Endodermal cell (in vitro differentiated cells): ENCODE results near the gene WDTC1. TPM values are rescaled to one million over a fixed set of nuclear protein-coding genes. Genes with fewer than 3 reads are reported as not detected.

Experiments
- DNase-seq: peaks from one replicate; pipeline ENCODE4 v3.0.0-alpha.2; 2017
- H3K27ac ChIP-seq: 2 replicates; pipeline ENCODE4 v1.5.1; 2013; ENCODE audit warnings: mild to moderate bottlenecking, low read depth, low read length, moderate library complexity
- H3K27me3 ChIP-seq: 2 replicates; pipeline ENCODE4 v1.6.1; 2013; ENCODE audit warnings: mild to moderate bottlenecking, low read length, moderate library complexity; ENCODE audit not compliant: insufficient read depth, control insufficient read depth, poor library complexity, severe bottlenecking
- H3K36me3 ChIP-seq: 2 replicates; pipeline ENCODE4 v1.7.0; 2013; ENCODE audit warnings: mild to moderate bottlenecking, low read length, moderate library complexity; ENCODE audit not compliant: control insufficient read depth, insufficient read depth
- H3K4me1 ChIP-seq: one replicate; pipeline ENCODE4 v1.7.0; 2013; ENCODE audit warnings: low read length; ENCODE audit not compliant: control insufficient read depth, insufficient read depth
- H3K4me3 ChIP-seq: 2 replicates; pipeline ENCODE4 v1.5.1; 2013; ENCODE audit warnings: mild to moderate bottlenecking, low read length, moderate library complexity
- H3K9ac ChIP-seq: 2 replicates; pipeline ENCODE4 v1.6.1; 2013; ENCODE audit warnings: mild to moderate bottlenecking, low read length, moderate library complexity; ENCODE audit not compliant: poor library complexity, severe bottlenecking; ENCODE audit errors: extremely low read depth
- H3K9me3 ChIP-seq: 2 replicates; pipeline ENCODE4 v1.6.1; 2013; ENCODE audit warnings: mild to moderate bottlenecking, low read length, moderate library complexity; ENCODE audit not compliant: control insufficient read depth
- H3K27ac Mint-ChIP-seq: 2 replicates; pipeline ENCODE4 v1.8.0; 2020; ENCODE audit warnings: mixed read lengths
- H3K27me3 Mint-ChIP-seq: 2 replicates; pipeline ENCODE4 v1.8.0; 2021; ENCODE audit warnings: mild to moderate bottlenecking, mixed read lengths; ENCODE audit not compliant: insufficient read depth
- H3K36me3 Mint-ChIP-seq: 2 replicates; pipeline ENCODE4 v1.8.0; 2020; ENCODE audit warnings: low read depth, mixed read lengths
- H3K4me1 Mint-ChIP-seq: 2 replicates; pipeline ENCODE4 v1.8.0; 2020; ENCODE audit warnings: mixed read lengths
- H3K4me3 Mint-ChIP-seq: 2 replicates; pipeline ENCODE4 v1.8.0; 2020; ENCODE audit warnings: mild to moderate bottlenecking, moderate library complexity, mixed read lengths
- H3K9me3 Mint-ChIP-seq: 2 replicates; pipeline ENCODE4 v1.8.0; 2020; ENCODE audit warnings: mild to moderate bottlenecking, mixed read lengths
- WGBS, 2 experiments: methylation state at CpG; one replicate each; pipeline versions ENCODE4 v1.1.5 to v1.1.7; 2013; ENCODE audit warnings: missing lambda C conversion rate in 2 of 2, mixed read lengths in 1 of 2; ENCODE audit not compliant: insufficient coverage in 1 of 2, insufficient read length in 1 of 2; 5-methylcytosine and 5-hydroxymethylcytosine counted together
- total RNA-seq, 2 donors: library from RNA; stranded (reverse); fragmentation: NEBNext Ultra II Directional in 1 of 2; extraction: Animal tissue kit (Norgen Biotek cat#: 25700) in 1 of 2; gene quantifications; 2 replicates in 1 of 2; 3 replicates in 1 of 2; pipeline ENCODE4 v1.2.1, GENCODE V29; 2021
- TF ChIP-seq, protein P1 (sequence below): fragments of 200-600 bp; sonication (generic); conservative IDR thresholded peaks from 2 replicates; pipeline ENCODE4 v1.5.0; 2021; ENCODE audit warnings: antibody characterized with exemption, mild to moderate bottlenecking

Gene WDTC1
- total RNA-seq, 2 donors from 2014 or later: 34.7 to 41.9 TPM

DNA sequence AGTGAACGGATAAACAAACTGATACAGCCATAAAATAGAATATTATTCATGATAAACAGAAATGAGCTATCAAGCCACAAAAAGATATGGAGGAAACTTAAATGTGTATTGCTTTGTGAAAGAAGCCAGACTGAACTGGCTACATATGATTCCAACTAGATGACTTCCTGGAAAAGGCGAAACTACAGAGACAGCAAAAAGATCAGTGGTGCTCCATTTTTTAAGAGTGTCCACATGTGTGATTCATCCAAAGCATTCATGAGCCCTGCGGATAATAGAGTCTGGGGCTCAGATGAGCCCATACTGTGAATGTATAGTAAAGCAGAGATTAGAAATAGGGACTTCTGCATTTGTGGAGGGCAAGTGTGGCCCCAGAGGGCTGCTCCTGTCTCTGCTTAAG lies 79.7 kb downstream of the WDTC1 start:
- H3K9me3 Mint-ChIP-seq: no peaks in the 10 kb centered on the region
- no peaks in the 10 kb centered on the region for H3K27me3 ChIP-seq

DNA sequence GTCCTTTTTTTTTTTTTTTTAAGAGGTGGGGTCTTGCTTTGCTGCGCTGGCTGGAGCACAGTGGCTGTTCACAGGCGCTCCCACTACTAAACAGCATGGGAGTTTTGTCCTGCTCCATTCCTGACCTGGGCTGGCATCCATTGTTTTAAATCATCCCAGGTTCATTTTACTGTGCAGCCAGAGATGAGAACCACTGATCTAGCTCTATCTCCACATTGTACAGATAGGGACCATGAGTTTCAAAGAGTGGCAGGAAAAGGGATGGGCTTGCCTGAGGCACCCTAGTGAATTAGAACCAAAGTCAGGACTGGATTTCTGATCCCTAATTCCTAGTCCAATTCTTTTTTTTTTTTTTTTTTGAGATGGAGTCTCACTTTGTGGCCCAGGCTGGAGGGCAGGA lies 80.3 kb downstream of the WDTC1 start:
- peak; percentile 35 for DNase-seq
- no peaks in the 10 kb centered on the region for H3K27me3 Mint-ChIP-seq
- Histone ChIP-seq H3K27ac (no peak overlapping the region), H3K36me3 (no peaks in the 10 kb centered on the region), H3K4me3 (no peak overlapping the region), H3K27me3 (no peaks in the 10 kb centered on the region), H3K4me1 (no peaks in the 10 kb centered on the region), H3K9ac (no peak overlapping the region), H3K9me3 (no peaks in the 10 kb centered on the region)
- 95% methylated on average over 2 of the region's 2 CpGs; no CpG with 5 or more reads in 1 of the 2 experiments for WGBS, 2 experiments
- H3K4me3 Mint-ChIP-seq: no peak overlapping the region
- H3K36me3 Mint-ChIP-seq: no peaks in the 10 kb centered on the region
- TF ChIP-seq, protein P1, sequence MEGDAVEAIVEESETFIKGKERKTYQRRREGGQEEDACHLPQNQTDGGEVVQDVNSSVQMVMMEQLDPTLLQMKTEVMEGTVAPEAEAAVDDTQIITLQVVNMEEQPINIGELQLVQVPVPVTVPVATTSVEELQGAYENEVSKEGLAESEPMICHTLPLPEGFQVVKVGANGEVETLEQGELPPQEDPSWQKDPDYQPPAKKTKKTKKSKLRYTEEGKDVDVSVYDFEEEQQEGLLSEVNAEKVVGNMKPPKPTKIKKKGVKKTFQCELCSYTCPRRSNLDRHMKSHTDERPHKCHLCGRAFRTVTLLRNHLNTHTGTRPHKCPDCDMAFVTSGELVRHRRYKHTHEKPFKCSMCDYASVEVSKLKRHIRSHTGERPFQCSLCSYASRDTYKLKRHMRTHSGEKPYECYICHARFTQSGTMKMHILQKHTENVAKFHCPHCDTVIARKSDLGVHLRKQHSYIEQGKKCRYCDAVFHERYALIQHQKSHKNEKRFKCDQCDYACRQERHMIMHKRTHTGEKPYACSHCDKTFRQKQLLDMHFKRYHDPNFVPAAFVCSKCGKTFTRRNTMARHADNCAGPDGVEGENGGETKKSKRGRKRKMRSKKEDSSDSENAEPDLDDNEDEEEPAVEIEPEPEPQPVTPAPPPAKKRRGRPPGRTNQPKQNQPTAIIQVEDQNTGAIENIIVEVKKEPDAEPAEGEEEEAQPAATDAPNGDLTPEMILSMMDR: no peak
- H3K27ac Mint-ChIP-seq: no peak overlapping the region
- peaks cover 5% of the 10 kb centered on the region for H3K4me1 Mint-ChIP-seq
- H3K9me3 Mint-ChIP-seq: no peaks in the 10 kb centered on the region

More for the DNA sequence above, 79.7 kb downstream of the WDTC1 start:
- no peaks in the 10 kb centered on the region for H3K36me3 Mint-ChIP-seq
- H3K27ac Mint-ChIP-seq: no peak overlapping the region
- TF ChIP-seq, protein P1: no peak
- DNase-seq: peak; percentile 28
- no peaks in the 10 kb centered on the region for H3K9me3 ChIP-seq
- H3K4me3 Mint-ChIP-seq: no peak overlapping the region
- H3K36me3 ChIP-seq: no peaks in the 10 kb centered on the region
- WGBS, 2 experiments: 96 to 97% methylated on average over 2 to 3 of the region's 3 CpGs
- H3K4me3 ChIP-seq: no peak overlapping the region
- no peaks in the 10 kb centered on the region for H3K27me3 Mint-ChIP-seq
- no peak overlapping the region for H3K9ac ChIP-seq
- H3K27ac ChIP-seq: no peak overlapping the region
- H3K4me1 Mint-ChIP-seq: peaks cover 5% of the 10 kb centered on the region
- H3K4me1 ChIP-seq: no peaks in the 10 kb centered on the region

- Mint-ChIP-seq H3K27ac (no peak overlapping the region), H3K9me3 (no peaks in the 10 kb centered on the region), H3K36me3 (no peaks in the 10 kb centered on the region), H3K4me1 (peaks cover 5% of the 10 kb centered on the region), H3K4me3 (no peak overlapping the region), H3K27me3 (no peaks in the 10 kb centered on the region)
- no peak overlapping the region for H3K27ac ChIP-seq
- no peak overlapping the region for H3K4me3 ChIP-seq
- H3K36me3 ChIP-seq: no peaks in the 10 kb centered on the region
- H3K27me3 ChIP-seq: no peaks in the 10 kb centered on the region
- TF ChIP-seq, protein P1: no peak
- H3K9ac ChIP-seq: no peak overlapping the region
- H3K4me1 ChIP-seq: no peaks in the 10 kb centered on the region
- peak; percentile 23 for DNase-seq
- 91 to 93% methylated on average over 5 of the region's 5 CpGs for WGBS, 2 experiments
- H3K9me3 ChIP-seq: no peaks in the 10 kb centered on the region
These were observed 82.4 kb downstream of the WDTC1 start for GRCh38 chr1:27316860-27317259.
